GM21737 (cell line): ENCODE data around the gene EIPR1.

Source experiments
- ATAC-seq: cut with Tn5 transposase; IDR thresholded peaks from one replicate; pipeline ENCODE4 v1.9.1; 2021; ENCODE audit warnings: mild to moderate bottlenecking, moderate library complexity; ENCODE audit not compliant: unreplicated experiment

EIPR1 gene

DNA sequence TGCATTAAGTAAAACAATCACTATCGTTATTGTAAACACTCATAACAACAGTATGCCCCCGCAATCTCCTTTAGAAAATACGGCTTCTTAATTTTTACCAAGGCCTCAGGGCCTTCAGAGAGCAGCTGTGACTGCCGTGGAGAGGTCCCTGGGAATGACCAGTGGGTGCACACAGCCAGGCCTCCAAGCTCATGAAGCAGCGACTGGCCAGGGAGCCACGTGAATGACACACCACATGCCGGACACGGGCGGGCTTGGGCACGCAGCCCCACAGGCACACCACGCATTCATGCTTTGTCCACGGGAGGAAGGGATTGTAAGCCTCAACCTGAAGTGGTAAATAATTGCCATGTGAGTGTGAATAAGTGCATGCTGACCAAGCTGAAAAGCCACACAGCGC, 121.0 kb downstream of the EIPR1 start:
- no peak for ATAC-seq

DNA sequence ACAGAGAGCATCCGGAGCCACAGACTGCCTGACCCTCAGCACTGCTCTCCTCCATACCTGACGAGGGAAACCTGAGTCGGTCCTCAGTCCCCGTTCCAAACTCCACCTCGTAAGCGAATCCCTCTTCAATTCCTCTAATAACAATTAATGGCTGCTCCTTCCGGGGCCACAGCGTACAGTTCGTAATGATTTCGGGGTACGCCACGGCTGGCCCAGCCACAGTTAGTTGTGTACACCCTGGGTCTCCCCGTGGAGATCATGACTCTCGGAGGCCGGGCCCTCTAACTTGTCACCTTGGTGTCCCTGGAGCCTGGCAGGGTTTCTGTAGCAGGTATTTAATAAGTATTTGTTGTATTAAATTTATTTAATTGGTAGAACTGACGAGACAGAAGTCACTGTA, 121.5 kb downstream of the EIPR1 start:
- no peak for ATAC-seq

GRCh38 chr2:3254442-3254941, 123.1 kb downstream of the EIPR1 start:
- ATAC-seq = peak; percentile 78

- no peak for ATAC-seq
Measured at GRCh38 chr2:3253913-3254441, 123.6 kb downstream of the EIPR1 start.

DNA sequence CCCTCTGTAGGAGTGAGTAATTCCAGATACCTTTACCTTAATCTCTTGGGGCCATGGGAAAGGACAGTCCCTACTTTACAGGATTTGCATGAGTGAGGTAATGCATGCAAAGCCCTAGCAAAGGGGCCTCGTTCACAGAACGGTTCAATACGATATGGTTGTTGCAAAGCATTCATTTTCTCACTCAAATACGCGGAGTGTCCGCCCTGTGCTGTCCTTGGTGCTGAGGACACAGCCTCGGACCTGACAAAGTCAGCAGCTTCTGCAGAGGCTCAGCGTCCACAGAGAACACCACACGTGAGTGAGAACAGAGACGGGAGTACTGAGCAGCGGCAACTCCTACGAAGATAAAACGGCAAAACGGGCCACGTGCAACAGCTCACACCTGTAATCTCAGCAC, 125.7 kb downstream of the EIPR1 start:
- ATAC-seq = no peak

DNA sequence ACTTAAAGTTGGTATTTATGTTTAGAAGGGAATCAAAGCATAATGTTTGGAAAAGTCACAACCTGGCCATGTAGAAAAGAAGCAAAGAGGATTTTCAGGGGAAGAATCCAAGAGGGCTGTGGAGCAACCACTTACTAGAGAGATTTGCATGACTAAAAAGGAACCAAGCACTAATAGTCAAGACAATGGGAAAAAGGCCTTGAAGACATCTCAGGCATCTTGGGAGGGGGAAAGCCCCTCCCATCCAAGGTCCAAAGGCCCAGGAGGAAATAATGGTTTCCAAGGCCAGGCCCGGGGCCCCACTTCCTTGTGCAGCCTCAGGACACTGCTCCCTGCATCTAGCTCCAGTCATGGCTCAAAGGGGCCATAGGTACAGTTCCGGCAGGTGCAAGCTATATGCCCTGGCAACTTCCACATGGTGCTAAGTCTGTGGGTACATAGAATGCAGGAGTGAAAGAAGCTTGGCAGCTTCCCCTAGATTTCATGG, 128.1 kb downstream of the EIPR1 start:
- no peak for ATAC-seq

GRCh38 chr2:3248754-3249475, 128.7 kb downstream of the EIPR1 start:
- ATAC-seq = no peak

GRCh38 chr2:3246928-3247714, 130.5 kb downstream of the EIPR1 start:
- no peak for ATAC-seq

DNA sequence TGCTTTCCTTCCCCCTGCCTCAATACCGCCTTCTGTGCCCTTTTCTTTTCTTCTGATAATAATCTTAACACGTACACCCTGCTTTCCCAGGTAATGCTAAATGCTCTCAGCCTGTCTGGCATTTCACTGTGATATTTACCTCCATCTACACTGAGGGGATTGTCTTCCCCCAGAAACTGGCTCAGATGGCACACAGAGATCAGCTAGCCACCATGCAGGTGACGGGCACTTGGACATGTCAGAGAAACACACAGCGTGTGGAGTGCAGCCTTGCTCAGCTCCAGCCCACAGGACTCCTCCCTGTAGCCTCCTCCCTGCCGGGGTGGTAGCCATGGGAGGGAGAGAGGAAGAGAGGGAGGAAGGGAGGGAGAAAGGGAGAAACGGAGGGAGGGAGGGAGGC, 131.2 kb downstream of the EIPR1 start:
- no peak for ATAC-seq

- ATAC-seq = no peak
Measured at GRCh38 chr2:3244486-3244885, 133.1 kb downstream of the EIPR1 start.

DNA sequence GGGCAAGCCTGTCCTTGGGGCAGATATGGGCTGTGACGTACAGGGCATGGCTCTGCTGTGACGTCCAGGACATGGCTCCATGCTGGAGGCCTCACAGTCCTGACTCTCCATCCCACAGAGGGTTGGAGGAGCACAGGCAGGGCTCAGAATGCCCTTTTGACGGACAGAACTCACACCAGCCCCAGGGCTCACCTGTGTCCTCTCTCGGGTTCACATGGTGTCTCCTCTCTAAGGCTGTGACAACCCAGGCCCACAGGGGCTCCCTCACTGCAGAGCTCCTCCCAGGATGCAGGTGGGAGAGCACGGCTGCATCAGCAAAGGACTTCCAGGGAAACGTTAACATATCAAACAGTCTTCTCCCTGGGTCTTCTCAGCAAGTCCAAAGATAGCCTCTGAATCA, 133.8 kb downstream of the EIPR1 start:
- ATAC-seq = no peak

GRCh38 chr2:3242747-3243369, 134.8 kb downstream of the EIPR1 start:
- peak; percentile 59 for ATAC-seq

DNA sequence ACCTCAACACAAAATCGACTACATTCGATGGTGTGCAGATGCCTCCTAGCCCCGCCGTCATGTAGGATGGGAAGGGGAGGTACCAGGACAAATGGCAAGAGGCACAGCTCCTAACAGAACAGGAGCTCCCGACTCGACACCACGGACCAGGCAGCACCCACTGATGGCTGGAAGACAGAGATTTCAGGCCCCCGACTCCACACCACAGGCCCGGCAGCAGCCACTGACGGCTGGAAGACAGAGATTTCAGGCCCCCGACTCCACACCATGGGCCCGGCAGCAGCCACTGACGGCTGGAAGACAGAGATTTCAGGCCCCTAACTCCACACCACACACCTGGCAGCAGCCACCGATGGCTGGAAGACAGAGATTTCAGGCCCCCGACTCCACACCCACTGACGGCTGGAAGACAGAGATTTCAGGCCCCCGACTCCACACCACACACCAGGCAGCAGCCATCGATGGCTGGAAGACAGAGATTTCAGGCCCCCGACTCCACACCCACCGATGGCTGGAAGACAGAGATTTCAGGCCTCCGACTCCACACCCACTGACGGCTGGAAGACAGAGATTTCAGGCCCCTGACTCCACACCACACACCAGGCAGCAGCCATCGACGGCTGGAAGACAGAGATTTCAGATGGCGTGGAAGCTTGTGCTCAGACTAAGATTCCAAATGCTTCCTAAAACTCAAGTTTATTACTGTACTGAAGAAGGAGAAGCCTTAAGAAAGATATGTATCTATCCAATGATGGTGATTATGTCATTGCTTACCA, 135.5 kb downstream of the EIPR1 start:
- ATAC-seq = no peak

- ATAC-seq = peak; percentile 60
Measured at GRCh38 chr2:3238951-3239841, 138.4 kb downstream of the EIPR1 start.

DNA sequence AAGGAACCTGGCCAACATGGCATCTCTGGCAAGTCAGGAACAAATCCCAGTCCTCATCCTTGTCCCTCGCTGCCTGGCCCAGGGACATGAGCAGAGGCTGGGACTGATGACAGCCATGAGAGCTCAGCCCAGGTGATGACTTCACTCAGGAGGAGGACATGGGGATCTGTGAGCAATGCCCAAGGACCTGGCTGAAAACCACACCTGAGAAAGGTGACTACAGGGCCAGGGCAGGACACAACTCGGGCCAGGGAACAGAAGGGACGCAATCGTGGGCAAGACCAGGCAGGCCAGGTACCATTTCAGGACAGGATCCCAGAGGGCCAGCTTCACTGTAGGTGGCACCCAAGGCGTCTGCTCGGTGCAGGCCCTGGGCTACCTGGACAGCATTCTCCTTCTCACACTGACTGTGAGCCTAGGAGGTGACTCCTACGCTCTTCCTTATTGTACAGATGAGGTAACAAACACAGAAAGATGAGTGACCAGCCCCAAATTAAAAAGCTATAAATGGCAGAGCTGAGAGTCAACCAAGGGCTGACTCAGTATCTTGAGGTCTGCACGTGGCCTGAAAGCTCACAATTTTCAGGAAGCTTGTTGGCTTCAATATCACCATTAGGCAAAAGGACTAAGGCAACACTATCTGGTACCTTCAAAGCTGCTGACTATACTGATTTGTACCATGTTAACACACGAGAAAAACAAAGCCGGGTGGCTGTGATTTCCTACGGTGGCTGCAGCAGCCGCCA, 141.1 kb downstream of the EIPR1 start:
- no peak for ATAC-seq

DNA sequence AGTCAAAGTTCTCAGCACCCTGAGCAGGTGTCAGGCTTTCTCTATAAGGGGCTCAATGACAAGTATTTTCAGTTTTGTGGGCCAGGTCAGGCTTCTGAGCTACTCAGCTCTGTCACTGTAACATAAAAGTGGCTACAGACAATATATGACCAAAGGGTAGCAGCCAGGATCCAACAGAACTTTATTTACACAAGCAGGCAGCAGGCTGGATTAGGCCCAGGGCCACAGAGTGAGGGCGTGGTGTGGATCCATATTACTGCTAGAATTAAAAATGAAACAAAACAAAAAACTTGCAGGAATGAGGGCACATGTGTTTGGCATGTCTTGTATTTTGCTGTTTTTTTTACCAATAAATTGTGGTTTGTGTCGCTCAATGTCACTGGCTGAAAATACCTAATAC, 143.7 kb downstream of the EIPR1 start:
- ATAC-seq = no peak

DNA sequence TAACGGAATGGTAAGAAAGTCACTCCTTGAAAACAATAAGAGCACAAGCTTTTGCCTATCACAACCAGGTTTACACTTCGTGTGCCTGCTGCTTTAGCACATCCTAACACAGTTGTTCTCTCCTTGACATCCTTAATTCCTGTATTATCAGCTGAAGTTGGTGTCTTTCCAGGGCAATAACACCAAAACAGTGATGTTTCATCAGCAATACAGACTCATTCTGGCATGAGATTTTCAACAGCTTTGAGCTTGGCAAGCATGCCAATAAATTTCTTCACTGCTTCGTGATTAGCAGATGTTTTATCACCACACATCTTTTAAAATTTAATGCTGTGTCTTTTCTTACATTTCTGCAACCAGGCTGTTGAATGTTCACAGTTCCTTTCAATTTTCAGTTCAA, 148.4 kb downstream of the EIPR1 start:
- no peak for ATAC-seq

GRCh38 chr2:3224681-3225080, 152.9 kb downstream of the EIPR1 start:
- ATAC-seq = no peak
